Activated CD8-positive, alpha-beta memory T cell treated with anti-CD3 and anti-CD28 coated beads for 4 hours (primary cell): ENCODE measurements around the gene MLYCD.
"Not testable (repeated sequence)": the region's sequence is repeated elsewhere in the genome, so short reads cannot be mapped to it uniquely, and the experiment has no call there.

Experiments used
- DNase-seq, 2 donors: peaks; one replicate each; pipeline ENCODE4 v3.0.0-alpha.2; 2020; ENCODE audit warnings: low read depth in 2 of 2

MLYCD gene

DNA sequence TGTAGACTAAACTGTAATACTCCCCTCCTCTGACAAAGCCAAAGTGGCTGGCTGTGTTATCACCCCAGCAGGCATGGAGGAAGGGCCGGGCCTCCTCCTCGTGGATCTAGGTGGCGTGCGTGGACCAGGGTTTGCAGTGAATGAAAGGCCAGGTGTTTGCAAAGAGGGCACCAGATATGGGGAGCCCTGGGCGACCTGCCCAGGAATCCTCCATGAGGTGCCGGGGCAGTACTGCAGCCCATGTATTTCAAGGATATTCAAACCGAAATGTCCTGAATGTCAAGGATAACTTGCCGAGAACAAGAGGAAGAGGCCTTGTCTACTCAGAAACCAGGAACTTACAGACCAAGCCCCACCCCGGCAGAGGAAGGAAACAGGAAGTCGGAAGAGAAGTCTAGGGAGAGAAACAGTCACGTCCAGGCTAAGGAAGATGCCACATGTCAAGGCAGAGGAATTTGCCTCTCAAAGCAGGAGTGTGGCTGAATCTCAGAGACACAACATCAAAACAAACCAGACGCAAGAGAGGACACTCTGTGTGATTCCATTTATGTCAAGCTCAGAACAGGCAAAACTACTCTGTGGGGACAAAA is 40.4 kb downstream of the MLYCD start:
- DNase-seq = no peak

DNA sequence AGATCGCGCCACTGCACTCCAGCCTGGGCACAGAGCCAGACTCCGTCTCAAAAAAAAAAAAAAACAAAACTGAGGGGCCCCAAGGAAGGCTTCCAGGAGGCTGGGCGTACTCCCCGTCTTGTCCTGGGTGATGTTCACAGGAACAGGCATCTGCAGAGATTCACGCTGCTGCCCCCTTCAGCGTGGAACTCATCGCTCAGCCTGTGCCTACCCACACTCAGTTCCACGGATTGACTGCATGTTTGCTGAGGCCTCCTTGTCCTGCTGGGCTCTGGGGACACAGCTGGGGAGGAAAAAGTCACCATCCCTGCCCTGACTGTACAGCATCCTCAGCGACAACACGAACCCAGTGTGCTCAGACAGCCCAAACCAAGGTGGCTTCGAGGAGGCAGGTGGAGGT is 41.2 kb downstream of the MLYCD start:
- DNase-seq = no peak

DNA sequence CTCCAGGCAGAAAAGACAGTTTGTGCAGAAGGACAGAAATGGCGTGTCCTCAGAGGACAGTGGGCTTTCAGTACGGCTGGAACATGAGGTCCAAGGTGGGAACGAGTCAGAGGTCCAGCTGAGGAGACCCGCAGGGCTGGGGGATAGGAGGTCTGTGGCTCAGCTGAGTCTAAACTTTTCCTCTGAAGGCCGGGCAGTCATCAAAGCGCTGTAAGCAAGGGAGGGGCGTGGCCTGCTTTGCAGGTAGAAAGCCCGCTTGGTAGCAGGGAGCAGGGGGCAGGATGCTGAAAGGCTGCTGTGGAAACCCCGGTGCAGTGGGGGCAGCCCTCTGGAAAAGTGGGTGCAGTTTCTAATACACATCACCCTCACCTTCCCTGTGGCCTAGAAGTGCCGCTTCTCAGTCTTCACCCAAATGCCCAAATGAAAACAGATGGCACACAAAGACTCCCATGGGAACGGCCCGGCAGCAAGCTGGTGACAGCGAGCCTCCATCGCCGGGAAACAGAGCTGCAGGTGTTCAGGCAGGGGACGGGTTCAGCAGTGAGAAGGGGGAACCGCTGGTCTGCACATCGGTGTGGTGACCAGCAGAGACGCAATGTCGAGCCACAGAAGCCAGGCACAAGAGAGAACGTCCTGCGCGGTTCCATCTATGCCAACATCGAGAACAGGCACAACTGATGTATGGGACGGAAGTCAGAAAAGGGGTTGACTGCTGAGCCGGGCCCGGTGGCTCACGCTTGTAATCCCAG is 41.9 kb downstream of the MLYCD start:
- no peak for DNase-seq

DNA sequence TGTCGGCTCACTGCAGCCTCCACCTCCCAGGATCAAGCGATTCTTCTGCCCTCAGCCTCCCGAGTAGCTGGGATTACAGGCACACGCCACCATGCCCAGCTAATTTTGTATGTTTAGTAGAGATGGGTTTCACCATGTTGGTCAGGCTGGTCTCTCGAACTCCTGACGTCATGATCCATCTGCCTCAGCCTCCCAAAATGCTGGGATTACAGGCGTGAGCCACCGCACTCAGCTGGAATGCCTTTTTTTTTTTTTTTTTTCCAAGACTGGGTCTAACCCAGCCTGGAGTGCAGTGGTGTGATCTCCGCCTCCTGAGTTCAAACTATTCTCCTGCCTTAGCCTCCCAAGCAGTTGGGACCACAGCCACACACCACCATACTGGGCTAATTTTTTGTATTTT is 42.6 kb downstream of the MLYCD start:
- not testable (repeated sequence) for DNase-seq

DNA sequence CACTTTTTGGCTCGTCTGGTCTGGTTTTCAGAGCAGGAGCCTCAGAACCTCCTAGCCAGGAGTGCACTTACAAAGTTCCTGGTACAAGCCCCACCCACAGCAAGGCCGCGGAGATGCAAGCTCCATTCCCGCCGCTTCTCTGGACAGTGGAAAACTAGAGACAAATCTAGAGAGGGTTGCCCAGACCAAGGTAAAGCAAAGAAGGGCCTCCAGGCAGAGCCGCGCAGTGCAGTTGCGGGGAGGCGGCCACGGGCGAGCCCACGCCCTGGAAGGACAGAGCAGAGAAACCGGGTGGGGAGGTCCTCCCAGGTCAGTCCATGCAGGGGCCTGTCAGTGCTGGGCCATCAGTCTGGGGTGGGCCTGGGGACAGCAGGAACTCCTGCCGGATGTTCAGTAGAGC is 43.2 kb downstream of the MLYCD start:
- DNase-seq = no peak

DNA sequence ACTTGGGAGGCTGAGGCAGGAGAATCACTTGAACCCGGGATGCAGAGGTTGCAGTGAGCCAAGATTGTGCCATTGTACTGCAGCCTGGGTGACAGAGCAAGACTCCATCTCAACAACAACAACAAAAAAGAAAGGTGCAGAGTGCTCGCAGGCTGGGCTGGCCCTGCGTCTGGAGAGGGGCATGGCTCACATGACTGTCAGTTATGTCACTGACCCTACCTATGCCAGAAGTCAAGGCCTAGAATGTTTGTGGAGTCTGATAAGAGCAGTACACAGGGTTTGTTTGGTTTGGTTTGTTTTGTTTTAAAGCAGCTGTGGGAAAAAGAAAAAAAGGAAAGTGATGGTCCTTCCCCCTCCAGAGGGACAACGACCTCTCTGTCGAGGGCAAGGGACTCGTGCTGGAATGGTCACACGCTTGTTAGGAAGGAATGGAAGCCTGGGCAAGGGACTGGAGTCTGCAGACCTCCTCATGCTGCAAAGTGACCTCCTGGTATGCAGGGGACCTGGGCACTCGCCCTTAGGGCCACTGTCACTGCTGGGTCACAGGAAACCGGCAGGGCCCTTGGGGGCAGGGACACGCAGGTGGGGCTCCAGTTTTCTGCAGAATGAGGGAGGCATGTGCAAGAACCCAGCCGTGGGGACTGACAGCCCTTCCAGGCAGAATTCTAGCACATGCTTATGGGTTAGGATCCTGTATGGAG is 44.0 kb downstream of the MLYCD start:
- no peak for DNase-seq

DNA sequence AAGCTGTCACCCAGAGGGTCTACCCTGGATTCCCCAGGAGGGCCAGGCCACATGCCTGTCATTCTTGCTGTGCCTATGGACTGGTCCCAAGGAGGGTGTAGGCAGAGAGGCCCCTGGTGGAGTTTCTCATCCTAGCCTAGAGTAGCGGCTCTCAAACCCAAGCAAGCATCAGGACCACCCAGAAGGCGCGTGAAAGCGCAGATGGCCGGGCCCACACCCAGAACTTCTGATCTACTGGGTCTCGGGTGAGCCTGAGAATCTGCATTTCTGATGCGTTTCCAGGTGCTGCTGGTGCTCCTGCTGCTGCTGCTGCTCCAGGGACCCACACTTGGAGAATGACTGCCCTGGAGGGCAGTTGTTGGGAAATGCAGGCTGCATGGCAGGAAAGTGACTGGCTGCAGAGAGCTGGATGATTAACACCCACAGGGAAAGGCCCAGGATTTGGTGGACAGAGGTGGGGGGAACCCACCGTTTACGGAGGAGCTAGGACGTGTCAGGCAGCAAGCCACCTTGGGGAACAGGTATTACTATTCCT is 44.7 kb downstream of the MLYCD start:
- DNase-seq = no peak

DNA sequence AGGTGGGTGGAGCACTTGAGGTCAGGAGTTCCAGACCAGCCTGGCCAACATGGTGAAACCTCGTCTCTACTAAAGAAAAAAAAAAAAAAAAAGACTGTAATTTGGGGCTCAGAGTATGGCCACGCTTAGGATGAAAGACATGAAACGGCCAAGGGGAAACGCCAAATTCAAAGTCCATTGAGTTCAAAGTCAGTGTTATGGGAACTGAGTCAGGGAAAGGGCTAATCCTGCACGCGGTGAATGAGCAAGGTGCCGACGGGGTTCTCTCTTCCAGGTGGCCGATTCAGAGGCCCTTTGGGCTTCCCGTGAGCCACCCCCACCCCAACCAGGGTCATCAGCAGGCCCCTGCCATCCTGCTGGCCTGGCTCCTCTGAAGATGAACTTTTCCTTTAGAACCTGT is 46.7 kb downstream of the MLYCD start:
- no peak for DNase-seq

DNA sequence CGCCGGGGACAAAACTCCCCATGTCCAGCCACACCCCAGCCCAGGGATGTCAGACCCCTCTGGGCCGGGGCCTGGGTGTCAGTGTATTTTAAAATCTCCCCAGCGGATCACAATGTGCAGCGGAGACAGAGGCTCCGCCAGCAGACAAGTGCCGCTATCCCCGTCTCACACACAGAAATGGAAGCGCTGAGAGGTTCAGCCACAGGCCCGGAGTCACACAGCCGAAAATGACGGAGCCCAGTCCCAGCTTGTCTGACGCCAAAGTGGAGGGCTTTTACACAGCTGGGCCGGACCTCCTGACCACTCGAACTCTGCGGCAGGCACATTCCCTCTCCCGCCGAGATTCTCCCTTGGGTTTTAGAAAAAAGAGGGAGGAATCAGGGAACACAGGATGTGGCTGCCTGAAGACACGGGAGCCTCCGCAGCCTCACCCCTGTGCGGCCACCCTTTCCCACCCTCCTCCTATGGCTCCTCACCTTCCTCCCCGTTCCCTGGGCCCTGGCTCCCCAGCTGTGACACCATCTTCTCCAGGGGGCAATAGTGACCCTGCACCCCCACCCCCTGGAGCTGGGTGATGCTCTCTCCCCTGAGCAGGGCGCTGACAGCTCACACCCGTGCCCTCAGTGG is 47.4 kb downstream of the MLYCD start:
- DNase-seq = no peak

DNA sequence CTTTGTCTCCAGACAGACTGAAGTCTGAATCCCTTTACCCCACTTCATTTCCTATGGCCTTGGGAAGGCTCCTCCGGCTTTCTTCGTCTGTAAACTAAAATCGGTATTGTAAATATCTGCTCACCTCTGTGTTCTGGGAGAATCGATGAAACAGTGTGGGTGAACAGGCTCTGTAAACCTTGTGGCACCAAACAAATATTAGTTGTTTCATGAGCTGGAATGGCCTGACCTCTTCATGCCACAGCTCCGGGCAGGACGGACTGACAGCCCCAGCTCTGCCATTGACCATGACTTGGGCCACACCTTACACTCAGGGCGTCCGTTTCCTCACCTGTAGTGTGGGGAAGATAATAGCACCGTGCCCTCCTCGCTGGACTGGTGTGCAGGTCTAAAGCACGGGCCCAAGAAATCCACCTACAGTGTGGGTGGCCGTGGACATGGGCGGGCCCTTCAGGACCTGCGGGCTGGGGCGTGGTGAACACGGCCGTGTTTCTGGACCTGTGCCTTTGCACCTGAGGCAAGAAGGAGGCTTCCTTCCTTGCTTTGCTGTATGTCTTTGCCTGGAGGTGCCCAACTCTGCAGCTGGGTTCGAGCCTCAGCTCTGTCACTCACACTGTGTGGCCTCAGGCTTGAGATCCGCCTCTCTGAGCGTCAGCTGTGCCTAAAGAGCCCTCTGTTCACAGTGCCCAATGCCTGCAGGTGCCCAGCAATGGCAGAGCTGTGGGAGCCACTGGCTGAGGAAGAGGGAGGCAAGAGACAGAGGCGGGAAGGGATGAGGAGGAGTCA is 48.1 kb downstream of the MLYCD start:
- no peak for DNase-seq

DNA sequence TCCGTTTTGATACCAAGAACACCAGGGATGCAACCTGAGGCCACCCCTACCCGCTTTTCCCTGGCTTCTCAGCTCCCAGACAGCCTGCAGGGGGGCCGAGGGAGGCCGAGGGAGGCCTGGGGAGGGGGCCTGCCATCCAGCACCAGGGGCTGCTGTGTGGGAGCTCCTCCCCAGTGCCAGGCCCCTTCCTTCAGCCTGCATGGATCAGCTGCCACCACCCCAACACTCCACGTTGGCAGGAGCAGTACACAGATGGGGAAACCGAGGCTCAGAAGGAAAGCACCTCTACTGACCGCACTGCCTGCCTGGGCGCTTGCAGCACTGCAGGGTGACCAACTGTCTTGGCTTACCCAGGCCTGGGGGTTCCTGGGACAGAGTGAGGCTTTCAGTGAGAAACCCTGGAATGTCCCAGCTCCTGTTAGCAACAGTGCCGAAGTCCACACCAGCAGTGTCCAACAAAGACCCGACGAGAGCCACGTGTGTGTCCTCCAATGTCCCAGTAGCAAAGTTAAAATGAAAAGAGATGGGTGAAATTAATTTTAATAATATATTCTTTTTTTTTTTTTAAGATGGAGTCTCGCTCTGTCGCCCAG is 48.8 kb downstream of the MLYCD start:
- no peak for DNase-seq

DNA sequence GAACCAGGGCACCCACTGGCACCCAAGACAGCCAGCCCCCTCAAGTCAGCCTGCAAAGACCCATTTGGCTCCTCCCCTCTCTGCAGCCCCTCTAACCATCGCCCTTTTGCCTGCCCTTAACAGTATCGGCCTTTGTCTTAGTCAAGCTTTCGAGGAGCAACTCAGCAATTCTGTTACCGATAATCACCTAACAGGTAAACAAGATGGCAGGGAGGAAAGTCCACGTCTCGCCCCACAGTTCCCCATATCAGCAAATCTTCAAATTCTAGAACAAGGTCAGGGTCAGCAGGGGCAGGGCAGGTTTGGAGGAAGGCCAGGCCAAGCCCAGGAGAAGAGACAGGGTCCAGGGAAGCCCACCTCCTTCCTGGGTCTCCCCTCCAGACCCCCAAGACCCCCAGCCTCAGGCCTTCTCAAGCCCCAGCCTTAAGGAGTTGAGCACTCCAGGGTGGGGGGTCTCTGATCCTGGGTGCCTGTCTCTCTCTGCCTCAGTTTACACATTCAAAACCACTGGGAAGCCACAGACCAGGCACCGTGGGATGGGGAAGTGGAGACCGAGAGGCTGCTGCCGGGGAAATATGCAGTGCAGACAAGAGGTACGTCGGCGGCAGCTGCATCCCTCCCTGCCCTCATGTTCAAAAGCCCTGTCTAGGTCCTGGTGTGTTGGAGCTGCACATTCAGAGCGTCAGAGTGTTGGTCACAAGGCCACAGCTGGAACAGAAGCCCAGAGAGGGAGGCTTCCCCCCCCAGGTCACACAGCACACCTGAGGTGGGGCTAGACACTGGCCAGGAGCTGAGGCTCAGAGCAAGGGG is 50.2 kb downstream of the MLYCD start:
- no peak for DNase-seq

DNA sequence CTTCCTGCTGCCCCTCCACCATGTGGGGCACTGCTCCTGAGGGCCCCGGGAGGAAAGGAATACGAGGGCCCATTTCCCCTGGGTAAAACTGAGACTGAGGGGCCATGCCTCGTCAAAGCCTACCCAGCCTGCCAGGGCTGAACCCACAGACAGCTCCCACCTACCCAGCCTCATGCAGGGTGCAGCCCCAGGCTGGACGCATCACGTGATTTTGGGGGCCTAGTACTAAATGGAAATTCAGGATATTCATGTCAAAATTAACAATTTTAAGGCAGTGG is 50.7 kb downstream of the MLYCD start:
- DNase-seq = no peak

DNA sequence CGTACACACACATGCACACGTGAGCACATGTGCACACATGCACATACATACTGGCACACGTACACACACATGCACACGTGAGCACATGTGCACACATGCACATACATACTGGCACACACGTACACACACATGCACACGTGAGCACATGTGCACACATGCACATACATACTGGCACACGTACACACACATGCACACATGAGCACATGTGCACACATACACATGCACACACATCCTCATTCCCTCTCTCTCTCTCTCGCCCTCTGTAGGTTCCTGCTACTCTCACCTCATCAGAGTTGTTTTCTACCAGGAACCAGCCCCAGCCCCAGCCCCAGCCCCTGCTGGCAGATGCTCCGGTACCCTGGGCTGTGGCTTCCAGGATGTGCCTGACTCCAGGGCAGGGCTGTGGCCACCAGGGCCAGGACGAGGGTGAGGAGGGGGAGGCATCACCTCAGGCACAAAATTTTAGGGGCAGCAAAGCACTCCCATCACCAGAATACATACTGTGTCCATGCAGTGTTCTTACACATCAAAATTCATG is 52.0 kb downstream of the MLYCD start:
- not testable (repeated sequence) for DNase-seq

DNA sequence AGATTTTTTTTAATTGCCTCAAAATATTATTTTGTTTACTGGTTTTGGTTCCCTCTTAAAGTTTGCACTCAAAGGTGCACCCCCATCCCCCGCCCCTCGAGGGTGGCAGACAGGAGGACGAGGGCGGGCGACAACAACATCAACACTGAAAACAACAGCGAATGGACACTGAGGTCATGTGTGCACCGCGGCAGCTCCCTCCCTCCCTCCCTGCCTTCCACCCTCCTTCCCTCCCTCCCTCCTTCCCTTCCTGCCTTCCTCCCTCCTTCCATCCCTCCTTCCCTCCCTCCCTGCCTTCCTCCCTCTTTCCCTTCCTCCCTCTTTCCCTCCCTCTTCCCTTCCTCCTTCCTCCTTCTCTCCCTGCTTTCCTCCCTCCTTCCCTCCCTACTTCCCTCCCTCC is 52.6 kb downstream of the MLYCD start:
- no peak for DNase-seq

DNA sequence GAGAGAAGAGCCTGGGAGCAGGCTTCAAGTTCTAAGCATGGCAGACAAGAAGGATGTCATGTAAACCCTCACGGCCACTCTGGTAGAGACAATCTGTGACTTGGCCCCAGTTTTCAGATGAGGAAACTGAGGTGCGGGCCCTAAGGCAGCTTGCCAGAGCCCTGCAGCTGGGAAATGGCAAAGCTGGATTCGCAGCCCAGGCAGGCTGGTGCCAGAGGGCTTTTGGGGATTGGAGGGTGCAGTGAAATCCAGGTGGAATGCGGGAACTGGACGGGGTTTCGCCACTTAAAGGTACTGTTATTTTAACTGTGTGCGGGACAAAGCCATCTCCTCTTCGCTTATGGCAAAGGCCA is 53.6 kb downstream of the MLYCD start:
- no peak for DNase-seq

DNA sequence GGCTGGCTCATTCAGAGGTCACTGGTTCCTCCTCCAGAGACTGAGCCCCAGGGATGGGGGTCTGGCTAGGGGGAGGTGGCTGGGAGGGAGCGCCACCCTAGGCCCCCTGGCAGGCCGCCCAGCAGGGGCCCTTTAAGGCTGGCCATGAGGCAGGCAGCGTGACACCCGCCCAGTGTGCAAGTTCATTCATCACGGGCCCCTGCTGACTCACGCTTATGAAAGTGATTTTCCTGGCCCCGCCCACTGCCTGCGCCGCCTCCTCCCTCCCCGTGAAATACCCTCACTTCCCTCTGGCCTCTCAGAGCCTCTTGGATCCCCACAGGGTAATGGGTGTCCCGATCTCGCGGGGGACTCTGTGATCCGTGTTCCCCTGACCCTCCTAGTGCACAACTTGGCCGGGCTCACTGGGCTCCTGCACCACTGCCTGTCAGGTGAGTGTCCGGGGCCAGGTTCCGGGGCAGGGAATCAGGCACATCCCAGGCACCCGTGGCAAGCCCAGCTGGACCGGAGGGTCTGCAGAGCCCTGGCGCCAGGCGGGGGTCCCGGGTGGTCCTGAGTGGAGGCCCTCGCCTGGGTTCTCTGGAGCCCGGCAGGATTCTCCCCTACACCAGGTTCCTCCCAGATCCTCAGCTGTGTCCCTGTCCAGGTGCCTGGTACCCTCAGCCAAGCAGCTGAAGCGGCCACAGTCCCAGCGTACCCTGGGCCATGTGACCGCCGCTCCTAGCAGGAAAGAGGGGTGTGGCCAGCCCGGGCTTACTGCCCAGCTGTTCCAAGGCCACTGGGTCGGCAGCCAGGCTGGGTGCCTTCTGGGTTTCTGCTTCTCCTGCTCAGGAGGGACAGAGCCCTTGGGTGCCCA is 54.3 kb downstream of the MLYCD start, which contains the start of gene OSGIN1:
TSS of gene OSGIN1 (plus strand) at position 301 of the 856 bp plus-strand sequence. CDS start 4,432 bp downstream, outside the sequence.
- peak; percentile 36 to 68 for DNase-seq

DNA sequence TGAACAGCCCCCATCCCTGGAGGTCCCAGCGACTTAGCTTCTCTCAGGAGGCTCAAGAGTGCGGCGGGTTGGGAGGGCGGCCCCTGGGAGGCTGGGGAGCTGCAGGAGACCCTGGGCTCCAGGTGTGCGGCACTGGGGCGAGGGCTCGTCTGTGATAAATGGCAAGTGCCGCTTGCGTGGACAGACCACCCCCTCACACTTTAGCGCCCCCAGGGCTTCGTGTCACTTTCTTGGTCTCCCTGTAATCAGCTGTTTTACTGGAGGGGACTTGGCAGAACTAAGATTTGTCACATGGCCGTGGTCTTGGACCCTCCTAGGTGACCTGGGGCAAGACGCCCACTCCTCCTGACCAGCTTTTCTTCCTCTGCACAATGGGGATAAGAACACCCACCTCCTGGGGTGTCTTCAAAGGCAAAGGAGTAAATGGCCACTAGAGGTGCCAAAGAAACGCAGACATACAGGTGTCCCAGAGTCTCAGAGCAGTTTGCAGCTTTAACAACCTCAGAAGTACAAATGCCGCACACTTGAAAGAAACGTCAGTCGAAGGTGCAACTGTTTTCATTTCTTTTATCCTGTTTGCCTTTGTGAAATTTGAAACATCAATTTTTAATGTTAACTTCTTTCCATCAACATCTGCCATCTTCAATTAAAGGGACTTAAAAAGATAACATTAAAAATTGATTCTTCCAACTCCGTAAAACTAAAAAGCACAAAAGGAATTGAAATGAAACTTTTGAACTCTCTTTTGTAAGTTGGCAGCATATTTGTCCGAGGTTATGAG is 55.1 kb downstream of the MLYCD start:
- DNase-seq = no peak
